Neuron (in vitro differentiated cells): ENCODE results near the gene GATA3.

ENCODE experiments used
- H2AFZ ChIP-seq: one replicate; pipeline ENCODE4 v1.6.1; 2013; ENCODE audit warnings: low read depth, mild to moderate bottlenecking, inconsistent platforms, low read length, moderate library complexity
- H3K27me3 ChIP-seq: one replicate; pipeline ENCODE4 v1.6.1; 2013; ENCODE audit warnings: low read length; ENCODE audit not compliant: insufficient read depth
- H3K36me3 ChIP-seq: one replicate; pipeline ENCODE4 v1.6.1; 2013; ENCODE audit warnings: low read length; ENCODE audit not compliant: insufficient read depth
- H3K4me1 ChIP-seq: one replicate; pipeline ENCODE4 v1.6.1; 2013; ENCODE audit warnings: low read length; ENCODE audit not compliant: insufficient read depth
- H3K4me3 ChIP-seq: 2 replicates; pipeline ENCODE4 v1.5.1; 2013; ENCODE audit warnings: mild to moderate bottlenecking, low read length, moderate library complexity
- H3K9me3 ChIP-seq: one replicate; pipeline ENCODE4 v1.6.1; 2013; ENCODE audit warnings: low read length

Gene GATA3

DNA sequence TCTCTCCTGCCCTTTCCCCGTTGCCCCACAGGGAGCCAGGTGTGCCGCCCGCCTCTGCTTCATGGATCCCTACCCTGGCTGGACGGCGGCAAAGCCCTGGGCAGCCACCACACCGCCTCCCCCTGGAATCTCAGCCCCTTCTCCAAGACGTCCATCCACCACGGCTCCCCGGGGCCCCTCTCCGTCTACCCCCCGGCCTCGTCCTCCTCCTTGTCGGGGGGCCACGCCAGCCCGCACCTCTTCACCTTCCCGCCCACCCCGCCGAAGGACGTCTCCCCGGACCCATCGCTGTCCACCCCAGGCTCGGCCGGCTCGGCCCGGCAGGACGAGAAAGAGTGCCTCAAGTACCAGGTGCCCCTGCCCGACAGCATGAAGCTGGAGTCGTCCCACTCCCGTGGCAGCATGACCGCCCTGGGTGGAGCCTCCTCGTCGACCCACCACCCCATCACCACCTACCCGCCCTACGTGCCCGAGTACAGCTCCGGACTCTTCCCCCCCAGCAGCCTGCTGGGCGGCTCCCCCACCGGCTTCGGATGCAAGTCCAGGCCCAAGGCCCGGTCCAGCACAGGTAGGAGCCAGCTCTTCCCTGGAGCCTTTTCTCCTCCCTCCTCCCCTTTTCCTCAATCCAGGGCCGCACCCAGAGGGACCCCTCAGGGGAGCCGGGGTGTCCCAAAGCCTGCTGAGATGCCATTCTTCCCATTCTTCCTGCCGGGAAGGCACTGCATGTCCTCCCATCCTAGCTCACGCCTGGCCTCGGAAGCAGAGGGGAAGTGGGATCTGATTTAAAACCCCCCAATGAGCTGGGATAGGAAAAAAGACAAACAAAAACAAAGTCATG lies 4.0 kb downstream of the GATA3 start:
- Histone ChIP-seq H3K27me3 (peaks cover 96% of the 10 kb centered on the region), H3K4me1 (peaks cover 7% of the 10 kb centered on the region), H2AFZ (no peak overlapping the region), H3K36me3 (no peaks in the 10 kb centered on the region), H3K4me3 (no peak overlapping the region), H3K9me3 (no peaks in the 10 kb centered on the region)

DNA sequence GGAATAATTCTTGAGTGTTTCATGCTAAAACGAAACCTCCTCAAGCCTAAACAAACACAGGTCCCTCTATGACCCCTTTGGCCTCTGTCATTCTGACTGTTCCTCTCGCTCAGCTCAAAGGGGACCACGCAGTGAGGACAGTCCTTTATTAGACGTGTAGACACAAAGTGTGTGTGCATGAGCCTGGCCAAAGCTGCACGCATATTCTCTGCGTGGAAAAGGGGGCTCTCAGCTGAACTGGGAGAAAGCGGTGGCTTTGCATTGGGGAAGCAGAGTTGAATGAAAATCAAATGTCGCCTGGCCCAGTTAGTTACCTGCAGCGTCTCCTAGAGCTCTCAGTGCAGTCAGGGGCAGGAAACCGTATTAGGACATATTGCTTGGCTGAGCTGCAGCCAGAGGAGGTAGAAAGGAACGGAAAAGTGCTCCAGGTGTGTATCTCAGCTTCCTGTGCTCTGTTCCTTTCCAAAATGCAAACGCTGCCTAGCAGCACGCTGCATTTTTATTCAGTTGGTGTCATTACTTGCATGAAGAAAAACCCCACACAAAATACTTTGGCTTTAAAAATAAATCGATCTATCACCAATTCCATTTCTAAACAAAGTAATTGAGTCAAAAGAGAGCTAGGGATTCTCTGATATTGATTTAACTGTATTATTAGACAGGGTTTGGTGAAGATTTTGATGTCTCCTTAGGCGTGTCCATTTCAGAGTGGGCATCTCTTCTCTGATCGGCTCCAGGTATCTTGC lies 4.9 kb downstream of the GATA3 start:
- Histone ChIP-seq H2AFZ (no peak overlapping the region), H3K9me3 (no peaks in the 10 kb centered on the region), H3K27me3 (peaks cover 98% of the 10 kb centered on the region), H3K4me1 (no peaks in the 10 kb centered on the region), H3K4me3 (no peak overlapping the region), H3K36me3 (no peaks in the 10 kb centered on the region)

DNA sequence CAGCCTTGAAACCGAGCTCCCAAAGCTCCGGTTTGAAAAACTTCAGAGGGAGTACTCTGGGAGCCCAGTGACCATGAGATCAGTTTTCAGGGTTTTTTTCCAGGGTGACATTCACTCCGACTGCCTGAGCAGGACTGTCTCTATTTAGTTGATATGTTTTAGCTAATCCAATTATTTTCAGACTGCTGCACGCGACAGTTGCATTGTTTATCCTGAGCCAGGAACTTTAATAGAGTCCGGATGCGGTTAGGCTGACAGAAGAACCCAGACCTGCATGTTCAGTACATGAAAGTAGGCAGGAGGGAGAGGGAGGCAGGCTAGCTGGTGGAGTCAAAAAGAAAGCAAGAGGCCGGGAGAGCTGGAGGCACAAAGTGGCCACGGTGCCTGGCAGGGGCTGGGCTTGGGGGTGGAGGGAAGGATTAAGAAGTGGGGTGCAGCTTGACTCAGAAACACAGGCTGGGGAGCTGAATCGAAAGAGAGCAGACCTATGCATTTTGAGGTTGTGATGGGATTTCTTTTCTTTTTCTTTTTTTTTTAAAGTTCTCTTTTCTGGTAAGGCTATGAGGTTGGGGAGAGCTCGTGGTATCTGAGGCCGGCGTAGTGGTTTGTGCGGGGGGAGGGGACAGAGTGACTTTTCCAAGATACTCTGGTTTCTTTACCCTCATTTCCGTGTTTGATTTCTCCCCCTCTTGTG lies 5.7 kb downstream of the GATA3 start:
- H3K9me3 ChIP-seq, result no peaks in the 10 kb centered on the region
- no peaks in the 10 kb centered on the region for H3K4me1 ChIP-seq
- H3K36me3 ChIP-seq, result no peaks in the 10 kb centered on the region
- H3K27me3 ChIP-seq, result peaks cover 96% of the 10 kb centered on the region
- no peak overlapping the region for H3K4me3 ChIP-seq
- H2AFZ ChIP-seq, result no peak overlapping the region

DNA sequence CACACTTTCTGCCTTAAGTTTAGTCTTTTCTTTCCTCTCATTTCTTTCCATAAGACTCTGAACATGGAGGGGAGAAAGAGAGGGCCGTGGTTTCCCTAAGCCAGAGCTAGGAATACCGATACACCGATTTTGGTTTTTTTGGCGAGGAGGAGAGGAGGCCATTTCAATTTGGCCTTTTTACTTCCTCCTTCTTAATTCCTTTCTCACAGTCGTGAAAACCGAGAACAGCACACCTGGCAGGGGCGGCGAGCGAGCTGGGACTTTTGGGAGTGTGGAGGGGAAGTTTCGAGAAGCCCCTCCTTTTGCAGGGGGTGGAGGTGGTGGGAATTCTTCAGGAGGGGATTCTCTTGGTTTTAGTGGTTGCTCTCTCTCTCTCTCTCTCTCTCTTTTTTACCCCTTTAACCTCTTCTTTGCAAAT lies 6.2 kb downstream of the GATA3 start:
- Histone ChIP-seq H3K9me3 (no peaks in the 10 kb centered on the region), H3K27me3 (peaks cover 91% of the 10 kb centered on the region), H3K4me3 (no peak overlapping the region), H2AFZ (no peak overlapping the region), H3K36me3 (no peaks in the 10 kb centered on the region), H3K4me1 (no peaks in the 10 kb centered on the region)

DNA sequence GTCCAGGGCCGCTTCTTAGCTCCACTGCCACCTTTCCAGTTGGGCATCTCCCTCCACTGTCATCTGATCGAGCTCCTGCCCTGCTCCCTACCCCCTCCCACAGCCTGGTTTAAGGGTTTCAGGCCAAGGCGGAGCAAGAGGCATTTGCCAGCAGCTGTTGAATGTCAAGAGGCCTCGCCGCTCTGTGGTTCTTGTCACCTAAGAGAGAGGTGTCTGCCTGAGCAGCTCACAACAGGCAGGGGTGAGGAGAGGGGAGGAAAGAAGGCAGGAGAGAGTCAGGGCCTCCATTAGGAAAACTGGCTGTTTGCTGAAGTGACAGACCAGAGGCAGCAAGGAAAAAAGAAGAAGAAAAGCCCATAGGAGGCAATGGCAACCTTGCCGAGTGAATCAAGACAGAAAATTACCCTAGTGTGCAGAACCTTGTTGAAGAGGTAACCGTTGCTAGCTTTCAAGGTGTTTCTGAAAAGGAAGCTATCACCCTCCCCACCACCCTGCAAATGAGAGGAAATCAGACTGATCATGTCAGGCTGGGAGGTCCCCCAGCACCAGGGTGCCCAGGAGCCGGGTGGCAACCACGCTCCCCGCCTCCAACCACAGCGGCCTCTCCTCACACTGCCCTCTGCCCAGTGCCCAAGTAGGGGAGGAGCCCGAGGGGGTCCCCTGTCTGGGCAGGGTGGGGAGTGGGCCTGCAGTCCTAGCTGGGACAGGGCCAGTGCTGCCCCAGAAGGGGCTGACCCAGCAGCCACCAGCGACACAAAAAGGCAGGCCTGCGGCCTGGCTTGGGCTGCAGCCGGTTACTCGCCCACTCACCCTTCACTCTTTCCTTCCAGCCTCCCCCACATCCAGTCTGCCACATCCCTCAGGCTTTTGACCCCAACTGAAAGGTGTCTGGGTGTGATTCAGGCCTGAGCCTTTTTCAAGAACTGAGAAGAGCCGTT lies 7.1 kb downstream of the GATA3 start:
- H3K36me3 ChIP-seq, result no peaks in the 10 kb centered on the region
- no peak overlapping the region for H2AFZ ChIP-seq
- no peaks in the 10 kb centered on the region for H3K4me1 ChIP-seq
- H3K27me3 ChIP-seq, result peaks cover 91% of the 10 kb centered on the region
- H3K4me3 ChIP-seq, result no peak overlapping the region
- H3K9me3 ChIP-seq, result no peaks in the 10 kb centered on the region

DNA sequence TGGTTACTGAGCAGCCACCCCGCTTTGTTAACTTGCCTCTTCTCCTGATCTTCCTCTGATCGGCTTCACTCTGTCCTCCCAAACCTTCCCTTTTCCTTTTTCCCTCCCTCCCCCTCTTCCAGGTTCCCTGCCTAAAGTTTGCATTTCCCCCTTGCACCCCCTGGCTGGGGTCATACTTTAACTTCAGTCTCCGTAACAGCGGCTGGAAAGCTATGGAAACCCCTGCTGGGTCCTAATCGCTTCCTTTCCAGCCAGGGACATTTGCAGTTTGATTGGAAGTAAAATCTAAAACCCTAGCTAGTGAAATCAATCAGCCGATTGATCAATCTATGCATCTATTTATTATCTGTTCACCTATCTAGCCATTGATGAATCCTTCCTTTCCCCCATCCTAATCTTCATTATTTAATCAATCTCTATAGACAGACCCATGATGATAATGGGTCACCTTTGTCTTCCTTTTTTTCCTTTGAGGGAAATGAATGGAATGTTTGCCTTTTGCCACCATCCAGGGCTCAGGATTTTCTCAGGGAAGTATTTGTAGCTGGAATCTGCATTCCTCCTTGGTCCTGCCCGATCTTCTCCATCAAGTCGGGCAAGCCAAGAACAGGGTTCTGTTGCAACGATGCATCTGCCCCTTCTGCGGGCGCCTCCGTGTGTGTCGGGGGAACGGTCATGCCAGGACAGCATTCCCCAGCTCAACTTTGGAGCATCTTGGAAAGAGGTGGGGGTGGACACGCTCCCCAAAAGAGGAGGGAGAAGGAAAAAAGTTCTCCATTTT lies 8.8 kb downstream of the GATA3 start:
- H3K4me3 ChIP-seq, result no peak overlapping the region

DNA sequence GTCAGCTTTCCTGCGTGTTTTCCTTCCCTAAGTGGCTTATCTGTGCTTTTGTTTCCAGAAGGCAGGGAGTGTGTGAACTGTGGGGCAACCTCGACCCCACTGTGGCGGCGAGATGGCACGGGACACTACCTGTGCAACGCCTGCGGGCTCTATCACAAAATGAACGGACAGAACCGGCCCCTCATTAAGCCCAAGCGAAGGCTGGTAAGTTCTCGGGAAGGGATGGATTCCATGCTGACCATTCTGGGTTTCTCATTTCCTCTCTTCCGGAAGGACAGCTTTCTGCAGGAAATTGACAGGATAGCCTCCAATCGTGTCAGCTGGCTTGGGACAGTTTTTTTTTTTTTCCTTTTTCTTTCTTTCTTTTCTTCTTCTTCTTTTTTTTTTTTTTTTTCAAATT lies 9.4 kb downstream of the GATA3 start:
- H3K9me3 ChIP-seq, result peaks cover 3% of the 10 kb centered on the region
- H3K36me3 ChIP-seq, result no peaks in the 10 kb centered on the region
- no peaks in the 10 kb centered on the region for H3K4me1 ChIP-seq
- H3K27me3 ChIP-seq, result peaks cover 74% of the 10 kb centered on the region
- no peak overlapping the region for H2AFZ ChIP-seq
- H3K4me3 ChIP-seq, result no peak overlapping the region

More for the DNA sequence above, 8.8 kb downstream of the GATA3 start:
- H3K27me3 ChIP-seq, result peaks cover 80% of the 10 kb centered on the region
- H3K36me3 ChIP-seq, result no peaks in the 10 kb centered on the region
- H3K4me1 ChIP-seq, result no peaks in the 10 kb centered on the region
- peaks cover 3% of the 10 kb centered on the region for H3K9me3 ChIP-seq
- H2AFZ ChIP-seq, result no peak overlapping the region

DNA sequence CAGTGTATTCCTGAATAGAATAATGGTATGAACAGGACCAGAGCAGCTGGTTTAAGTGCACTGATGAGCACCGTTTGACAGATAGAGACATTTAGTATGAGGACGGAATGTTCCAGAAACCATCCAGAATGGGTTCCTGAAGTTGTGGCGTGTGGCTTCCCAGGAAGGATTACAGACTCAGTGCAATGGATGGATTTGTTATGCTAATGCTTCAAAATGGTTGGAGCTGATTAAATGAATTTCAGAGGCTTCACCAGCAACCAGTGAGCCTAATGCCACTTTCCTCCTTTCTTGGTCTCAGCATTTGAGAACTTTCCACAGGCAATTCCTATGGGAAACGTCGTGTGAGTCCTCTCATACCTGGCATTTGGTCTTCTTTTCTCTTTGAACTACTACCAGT lies 9.9 kb downstream of the GATA3 start:
- Histone ChIP-seq H3K36me3 (no peaks in the 10 kb centered on the region), H3K27me3 (peaks cover 71% of the 10 kb centered on the region), H3K4me1 (no peaks in the 10 kb centered on the region), H2AFZ (no peak overlapping the region), H3K9me3 (peaks cover 3% of the 10 kb centered on the region), H3K4me3 (no peak overlapping the region)

DNA sequence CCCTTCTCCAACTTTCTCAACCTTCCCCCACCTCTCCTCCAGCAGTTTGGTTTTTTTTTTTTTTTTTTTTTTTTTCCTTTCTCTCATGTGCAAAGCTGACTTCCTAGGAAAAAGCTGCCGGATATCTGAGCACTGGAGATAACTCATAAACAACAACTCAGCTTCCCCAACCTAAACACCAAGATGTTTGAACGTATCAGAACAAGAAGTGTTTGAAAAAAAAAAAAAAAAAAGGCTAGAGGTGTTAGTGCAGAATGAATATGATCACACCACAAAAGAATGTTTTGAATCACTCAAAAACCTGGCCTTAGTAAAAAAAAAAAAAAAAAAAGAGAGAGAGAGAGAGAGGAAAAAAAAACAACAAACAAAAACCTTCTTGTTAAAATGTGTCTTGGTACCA lies 11.2 kb downstream of the GATA3 start:
- H3K27me3 ChIP-seq, result peaks cover 65% of the 10 kb centered on the region
- no peak overlapping the region for H2AFZ ChIP-seq
- peaks cover 3% of the 10 kb centered on the region for H3K9me3 ChIP-seq
- no peaks in the 10 kb centered on the region for H3K4me1 ChIP-seq
- H3K36me3 ChIP-seq, result no peaks in the 10 kb centered on the region
- H3K4me3 ChIP-seq, result no peak overlapping the region

DNA sequence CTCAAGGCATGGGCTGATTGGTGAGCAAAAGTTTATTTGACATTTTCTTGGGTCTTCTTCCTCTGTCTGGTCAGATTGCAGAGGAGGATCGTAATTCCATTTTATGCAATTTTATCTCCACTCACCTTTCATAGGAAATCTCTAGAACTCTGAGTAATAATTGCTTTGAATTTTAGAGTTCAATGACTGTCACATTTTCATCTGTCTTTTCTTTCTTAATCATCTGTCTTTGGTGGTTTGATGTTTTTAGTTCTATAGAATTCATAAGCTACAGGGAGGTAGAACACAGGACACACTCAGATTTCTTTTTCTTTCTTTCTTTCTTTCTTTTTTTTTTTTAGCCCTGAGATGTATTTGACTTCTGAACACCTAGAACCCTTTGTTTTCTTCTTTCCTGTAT lies 11.6 kb downstream of the GATA3 start:
- Histone ChIP-seq H3K9me3 (peaks cover 3% of the 10 kb centered on the region), H3K27me3 (peaks cover 61% of the 10 kb centered on the region), H3K4me3 (no peak overlapping the region), H3K4me1 (no peaks in the 10 kb centered on the region), H2AFZ (no peak overlapping the region), H3K36me3 (no peaks in the 10 kb centered on the region)

DNA sequence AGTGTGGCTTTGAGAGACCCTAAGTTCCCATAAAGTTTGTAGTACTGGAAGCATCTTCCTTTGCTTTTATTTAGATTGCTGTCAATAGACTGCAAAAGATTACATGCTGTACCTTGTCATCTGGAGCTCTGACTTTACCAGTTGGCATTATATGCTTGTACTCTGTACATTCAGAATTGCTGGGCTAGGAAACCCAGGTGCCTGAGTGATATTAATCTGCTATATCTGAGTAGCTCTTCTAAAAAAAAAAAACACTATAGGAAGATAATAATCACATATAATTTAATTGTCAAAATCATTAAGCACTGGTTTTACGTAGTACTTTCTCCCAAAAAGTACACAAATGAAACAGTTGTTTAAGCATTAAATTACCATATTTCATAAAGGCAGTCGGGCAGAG lies 12.3 kb downstream of the GATA3 start:
- Histone ChIP-seq H3K4me3 (no peak overlapping the region), H2AFZ (no peak overlapping the region), H3K9me3 (peaks cover 3% of the 10 kb centered on the region), H3K36me3 (no peaks in the 10 kb centered on the region), H3K27me3 (peaks cover 57% of the 10 kb centered on the region), H3K4me1 (no peaks in the 10 kb centered on the region)

DNA sequence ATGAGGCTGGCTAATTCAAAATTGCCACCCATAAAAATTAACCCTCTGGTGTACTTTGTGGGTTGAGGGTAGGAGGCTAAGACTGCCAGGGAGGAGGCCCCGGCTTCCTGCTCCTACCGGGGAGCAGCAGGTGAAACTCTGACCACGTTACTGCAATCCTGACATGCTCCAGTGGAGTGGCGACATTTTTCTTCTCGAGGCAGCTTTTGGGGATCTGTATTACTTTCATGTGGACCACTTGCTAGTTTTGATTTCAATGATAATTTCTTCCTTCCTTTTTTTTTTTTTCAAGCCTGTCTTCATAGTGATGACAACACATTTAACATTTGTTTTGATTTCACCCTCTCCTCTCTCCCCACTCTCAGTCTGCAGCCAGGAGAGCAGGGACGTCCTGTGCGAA lies 14.6 kb downstream of the GATA3 start:
- Histone ChIP-seq H3K4me1 (no peaks in the 10 kb centered on the region), H3K36me3 (no peaks in the 10 kb centered on the region)

More for the DNA sequence above, 14.6 kb downstream of the GATA3 start:
- no peak overlapping the region for H3K4me3 ChIP-seq
- H2AFZ ChIP-seq, result no peak overlapping the region
- peaks cover 3% of the 10 kb centered on the region for H3K9me3 ChIP-seq
- H3K27me3 ChIP-seq, result peaks cover 40% of the 10 kb centered on the region
